HPDE6-E6E7 (cell line): ENCODE results near the gene CCT3.
"Not testable (repeated sequence)": the region's sequence is repeated elsewhere in the genome, so short reads cannot be mapped to it uniquely, and the experiment has no call there.

Experiments used
- DNase-seq: peaks from one replicate; pipeline ENCODE4 v3.0.0; 2011; ENCODE audit warnings: missing footprints; ENCODE audit errors: extremely low spot score

The CCT3 gene

GRCh38 chr1:156368889-156369684 is 31.0 kb upstream of the CCT3 start, which contains the start of gene RHBG:
TSS of gene RHBG (plus strand) at chr1:156369211. CDS start at chr1:156369250, 39 bp downstream.
- DNase-seq: peak; percentile 50

GRCh38 chr1:156368157-156368658 is 30.1 kb upstream of the CCT3 start:
- DNase-seq: no peak

- no peak for DNase-seq
Measured at GRCh38 chr1:156367383-156368156, 29.5 kb upstream of the CCT3 start.

- DNase-seq: no peak
Measured at GRCh38 chr1:156366378-156367166, 28.5 kb upstream of the CCT3 start.

- DNase-seq: no peak
Measured at GRCh38 chr1:156365754-156366153, 27.7 kb upstream of the CCT3 start.

GRCh38 chr1:156360534-156360933 is 22.4 kb upstream of the CCT3 start:
- DNase-seq: no peak

- no peak for DNase-seq
Measured at GRCh38 chr1:156359973-156360372, 21.9 kb upstream of the CCT3 start.

- no peak for DNase-seq
Measured at GRCh38 chr1:156359249-156359648, 21.2 kb upstream of the CCT3 start.

- DNase-seq: no peak
Measured at GRCh38 chr1:156358641-156359040, 20.5 kb upstream of the CCT3 start.

- DNase-seq: no peak
Measured at GRCh38 chr1:156357977-156358376, 19.9 kb upstream of the CCT3 start.

- peak; percentile 87 for DNase-seq
Measured at GRCh38 chr1:156356875-156357534, 18.9 kb upstream of the CCT3 start.

- no peak for DNase-seq
Measured at GRCh38 chr1:156356262-156356874, 18.3 kb upstream of the CCT3 start.

GRCh38 chr1:156352481-156352880 is 14.4 kb upstream of the CCT3 start:
- DNase-seq: not testable (repeated sequence)

- DNase-seq: no peak
Measured at GRCh38 chr1:156347331-156347730, 9.2 kb upstream of the CCT3 start.

GRCh38 chr1:156346636-156347035 is 8.5 kb upstream of the CCT3 start:
- DNase-seq: no peak

- not testable (repeated sequence) for DNase-seq
Measured at GRCh38 chr1:156346035-156346434, 7.9 kb upstream of the CCT3 start.

GRCh38 chr1:156344409-156344808 is 6.3 kb upstream of the CCT3 start:
- no peak for DNase-seq

GRCh38 chr1:156342166-156342955 is 4.3 kb upstream of the CCT3 start:
- DNase-seq: no peak

GRCh38 chr1:156337888-156338179 is 258 bp downstream of the CCT3 start:
- DNase-seq: no peak
